Femur (tissue), 1 donor: ENCODE results near the gene TECPR1.

Experiments used
- DNase-seq: peaks from one replicate; pipeline ENCODE4 v3.0.0-alpha.2; 2017

TECPR1 gene

GRCh38 chr7:98248156-98248555 is 3.9 kb downstream of the TECPR1 start:
- no peak for DNase-seq

GRCh38 chr7:98244871-98245270 is 7.2 kb downstream of the TECPR1 start:
- no peak for DNase-seq

- DNase-seq: no peak
These were observed 9.1 kb downstream of the TECPR1 start for GRCh38 chr7:98242934-98243333.

GRCh38 chr7:98242342-98242741 is 9.7 kb downstream of the TECPR1 start:
- DNase-seq: no peak

GRCh38 chr7:98241674-98242241 is 10.3 kb downstream of the TECPR1 start:
- DNase-seq: no peak

- no peak for DNase-seq
These were observed 10.9 kb downstream of the TECPR1 start for GRCh38 chr7:98240961-98241673.

- no peak for DNase-seq
These were observed 13.1 kb downstream of the TECPR1 start for GRCh38 chr7:98238976-98239375.

GRCh38 chr7:98238076-98238475 is 14.0 kb downstream of the TECPR1 start:
- no peak for DNase-seq

GRCh38 chr7:98236355-98237185 is 15.5 kb downstream of the TECPR1 start:
- DNase-seq: no peak

GRCh38 chr7:98235901-98236300 is 16.1 kb downstream of the TECPR1 start:
- no peak for DNase-seq

GRCh38 chr7:98234429-98235147 is 17.4 kb downstream of the TECPR1 start:
- DNase-seq: no peak

GRCh38 chr7:98233219-98234070 is 18.6 kb downstream of the TECPR1 start:
- no peak for DNase-seq

GRCh38 chr7:98232799-98233198 is 19.2 kb downstream of the TECPR1 start:
- no peak for DNase-seq

GRCh38 chr7:98232263-98232585 is 19.8 kb downstream of the TECPR1 start:
- no peak for DNase-seq

- peak; percentile 14 for DNase-seq
These were observed 20.4 kb downstream of the TECPR1 start for GRCh38 chr7:98231493-98232262.

- DNase-seq: peak; percentile 5
These were observed 21.1 kb downstream of the TECPR1 start for GRCh38 chr7:98230746-98231471.

GRCh38 chr7:98229991-98230745 is 21.9 kb downstream of the TECPR1 start:
- no peak for DNase-seq

- DNase-seq: no peak
These were observed 22.6 kb downstream of the TECPR1 start for GRCh38 chr7:98229441-98229840.

- DNase-seq: no peak
These were observed 23.2 kb downstream of the TECPR1 start for GRCh38 chr7:98228801-98229200.

- no peak for DNase-seq
These were observed 24.1 kb downstream of the TECPR1 start for GRCh38 chr7:98227939-98228338.
